Measurements from ENCODE around the gene LILRA1. TPM values are rescaled to one million over a fixed set of nuclear protein-coding genes. Genes with fewer than 3 reads are reported as not detected.
"Not testable (repeated sequence)": the region's sequence is repeated elsewhere in the genome, so short reads cannot be mapped to it uniquely, and the experiment has no call there.

LILRA1 gene
- total RNA-seq, result not detected in 2 replicates

DNA sequence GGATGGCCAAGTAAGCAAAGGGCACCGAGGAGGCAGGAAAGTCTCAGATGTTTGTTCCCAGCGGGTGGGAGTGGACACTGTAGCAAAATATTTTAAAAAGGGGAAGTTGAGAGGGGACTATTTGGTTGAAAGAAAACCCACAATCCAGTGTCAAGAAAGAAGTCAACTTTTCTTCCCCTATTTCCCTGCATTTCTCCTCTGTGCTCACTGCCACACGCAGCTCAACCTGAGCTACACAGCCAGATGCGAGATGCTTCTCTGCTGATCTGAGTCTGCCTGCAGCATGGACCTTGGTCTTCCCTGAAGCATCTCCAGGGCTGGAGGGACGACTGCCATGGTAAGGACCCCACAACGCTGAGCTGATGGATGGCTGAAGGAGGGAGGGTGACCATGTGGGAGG lies at the start of gene LILRA1:
LILRA1 (plus strand) TSS at position 188 of the 400 bp plus-strand sequence. CDS start 613 bp downstream, outside the sequence.
- DNase-seq (ENCODE audit: low spot score); H3K27ac Mint-ChIP-seq; H3K36me3 Mint-ChIP-seq (ENCODE audit: low read depth); H3K4me1 Mint-ChIP-seq (ENCODE audit: low read depth); H3K4me3 Mint-ChIP-seq (ENCODE audit: low read depth); intact Hi-C loops (cut with micrococcal nuclease); H3K27me3 Mint-ChIP-seq (ENCODE audit: low read depth); H3K9me3 Mint-ChIP-seq: not testable (repeated sequence)

DNA sequence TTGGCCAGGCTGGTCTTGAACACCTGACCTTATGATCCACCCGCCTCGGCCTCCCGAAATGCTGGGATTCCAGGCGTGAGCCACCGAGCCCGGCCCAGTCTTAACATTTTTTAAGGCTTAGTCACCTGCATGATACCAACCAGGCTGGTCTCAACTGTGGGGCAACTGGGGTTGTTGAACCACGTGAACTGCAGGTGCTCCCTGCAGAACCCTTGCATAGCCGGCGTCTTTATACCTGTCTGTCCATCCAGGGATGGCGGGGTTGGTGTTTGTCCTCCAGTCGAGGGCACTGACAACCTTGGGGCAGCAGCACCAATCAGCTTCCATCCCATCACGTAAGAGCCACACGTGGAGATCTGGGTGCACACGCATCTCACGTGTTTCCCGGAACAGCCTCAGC lies 44.6 kb upstream of the LILRA1 start:
- H3K27me3 Mint-ChIP-seq (ENCODE audit: low read depth), result peaks cover 2% of the 10 kb centered on the region
- H3K4me3 Mint-ChIP-seq (ENCODE audit: low read depth), result no peak overlapping the region
- intact Hi-C loops (cut with micrococcal nuclease), result no loop called here
- no peak overlapping the region for H3K27ac Mint-ChIP-seq
- DNase-seq (ENCODE audit: low spot score), result no peak
- H3K36me3 Mint-ChIP-seq (ENCODE audit: low read depth), result no peaks in the 10 kb centered on the region
- no peaks in the 10 kb centered on the region for H3K9me3 Mint-ChIP-seq
- H3K4me1 Mint-ChIP-seq (ENCODE audit: low read depth), result peaks cover 7% of the 10 kb centered on the region

DNA sequence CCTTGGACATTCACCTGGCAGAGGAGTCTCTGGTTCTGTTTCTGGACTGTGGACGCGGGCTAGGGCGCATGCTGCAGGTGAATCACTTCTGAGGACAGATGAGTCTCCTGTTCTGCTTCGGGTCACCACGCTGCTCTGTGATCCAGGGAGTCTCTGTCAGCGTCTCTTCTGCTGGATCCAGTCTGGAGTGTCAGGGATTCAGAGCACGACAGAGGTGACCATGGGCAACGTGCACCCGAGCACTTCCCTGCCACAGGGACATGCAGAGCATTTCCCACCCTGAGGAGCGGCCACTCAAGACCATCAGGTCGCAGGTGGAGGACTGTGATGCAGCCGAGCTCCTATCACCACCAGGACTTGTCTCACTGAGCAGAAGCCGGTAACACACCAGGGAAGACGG lies 44.2 kb upstream of the LILRA1 start:
- H3K9me3 Mint-ChIP-seq, result no peaks in the 10 kb centered on the region
- peaks cover 5% of the 10 kb centered on the region for H3K4me1 Mint-ChIP-seq (ENCODE audit: low read depth)
- no peak overlapping the region for H3K4me3 Mint-ChIP-seq (ENCODE audit: low read depth)
- intact Hi-C loops (cut with micrococcal nuclease), result no loop called here
- no peaks in the 10 kb centered on the region for H3K36me3 Mint-ChIP-seq (ENCODE audit: low read depth)
- no peak for DNase-seq (ENCODE audit: low spot score)
- no peak overlapping the region for H3K27ac Mint-ChIP-seq
- H3K27me3 Mint-ChIP-seq (ENCODE audit: low read depth), result peaks cover 2% of the 10 kb centered on the region

DNA sequence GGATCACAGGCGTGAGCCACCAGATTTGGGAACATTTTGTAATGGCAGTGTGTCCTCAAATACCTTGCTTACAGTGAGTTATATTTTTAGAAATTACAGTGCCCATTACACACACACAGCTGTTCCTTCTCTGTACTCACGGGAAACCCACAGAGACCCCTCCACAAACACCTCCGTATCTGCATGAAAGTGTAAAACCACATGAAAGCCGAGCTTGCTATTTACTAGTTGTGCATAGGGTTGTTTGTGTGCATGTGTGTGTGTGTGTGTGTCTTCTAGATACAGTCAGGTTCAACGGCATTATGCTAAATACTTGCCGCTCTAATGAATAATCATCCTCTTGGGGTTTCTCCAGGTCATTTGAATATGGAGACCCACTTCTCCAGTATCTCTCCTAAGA lies 42.1 kb upstream of the LILRA1 start:
- Mint-ChIP-seq H3K4me1 (ENCODE audit: low read depth) (peaks cover 4% of the 10 kb centered on the region), H3K27me3 (ENCODE audit: low read depth) (peaks cover 2% of the 10 kb centered on the region), H3K36me3 (ENCODE audit: low read depth) (no peaks in the 10 kb centered on the region), H3K9me3 (no peaks in the 10 kb centered on the region), H3K27ac (no peak overlapping the region), H3K4me3 (ENCODE audit: low read depth) (no peak overlapping the region)
- DNase-seq (ENCODE audit: low spot score), result no peak
- intact Hi-C loops (cut with micrococcal nuclease), result loop anchor here (10.0 kb wide), 1 partner anchor 66 kb away; no protein-coding TSS in a partner anchor

DNA sequence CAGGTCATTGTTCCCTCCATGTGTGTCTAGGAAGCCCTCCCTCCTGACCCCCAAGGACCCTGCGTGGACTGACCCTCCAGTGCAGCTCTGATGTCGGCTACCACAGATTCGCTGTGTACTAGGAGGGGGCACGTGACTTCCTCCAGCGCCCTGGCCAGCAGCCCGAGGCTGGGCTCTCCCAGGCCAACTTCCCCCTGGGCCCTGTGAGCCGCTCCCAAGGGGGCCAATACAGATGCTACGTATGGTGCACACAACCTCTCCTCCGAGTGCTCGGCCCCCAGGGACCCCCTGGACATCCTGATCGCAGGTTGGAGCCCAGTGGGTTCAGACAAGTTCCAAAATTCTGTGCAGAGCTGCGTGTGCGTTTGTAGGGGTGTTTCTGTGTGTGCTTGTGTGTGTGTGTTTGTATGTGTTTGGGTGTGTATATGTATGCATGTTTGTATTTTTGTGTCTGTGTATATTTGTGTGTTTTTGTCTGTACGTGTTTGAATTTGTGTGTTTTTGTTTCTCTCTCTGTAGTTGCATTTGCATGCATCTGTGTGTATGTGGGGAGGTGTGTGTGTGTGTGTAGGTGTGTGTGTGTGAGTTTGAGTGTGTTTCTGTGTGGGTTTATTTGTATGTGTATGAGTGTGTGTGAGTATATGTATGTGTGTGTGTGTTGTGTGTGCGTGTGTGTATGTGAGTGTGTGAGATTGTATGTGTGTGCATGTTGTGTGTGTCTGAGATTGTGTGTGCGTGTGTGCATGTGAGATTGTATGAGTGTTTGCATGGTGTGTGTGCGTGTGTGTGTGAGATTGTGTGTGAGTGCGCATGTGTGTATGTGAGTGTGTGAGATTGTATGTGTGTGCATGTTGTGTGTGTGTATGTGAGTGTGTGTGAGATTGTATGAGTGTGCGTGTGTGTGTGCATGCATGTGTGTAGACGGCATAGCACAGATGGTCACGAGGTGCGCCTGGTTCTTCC lies 41.2 kb upstream of the LILRA1 start:
- H3K9me3 Mint-ChIP-seq, result no peaks in the 10 kb centered on the region
- intact Hi-C loops (cut with micrococcal nuclease), result loop anchor here (10.0 kb wide), 1 partner anchor 67 kb away; no protein-coding TSS in a partner anchor
- H3K36me3 Mint-ChIP-seq (ENCODE audit: low read depth), result no peaks in the 10 kb centered on the region
- H3K27me3 Mint-ChIP-seq (ENCODE audit: low read depth), result peaks cover 2% of the 10 kb centered on the region
- peaks cover 4% of the 10 kb centered on the region for H3K4me1 Mint-ChIP-seq (ENCODE audit: low read depth)
- H3K27ac Mint-ChIP-seq, result no peak overlapping the region
- no peak overlapping the region for H3K4me3 Mint-ChIP-seq (ENCODE audit: low read depth)
- no peak for DNase-seq (ENCODE audit: low spot score)

DNA sequence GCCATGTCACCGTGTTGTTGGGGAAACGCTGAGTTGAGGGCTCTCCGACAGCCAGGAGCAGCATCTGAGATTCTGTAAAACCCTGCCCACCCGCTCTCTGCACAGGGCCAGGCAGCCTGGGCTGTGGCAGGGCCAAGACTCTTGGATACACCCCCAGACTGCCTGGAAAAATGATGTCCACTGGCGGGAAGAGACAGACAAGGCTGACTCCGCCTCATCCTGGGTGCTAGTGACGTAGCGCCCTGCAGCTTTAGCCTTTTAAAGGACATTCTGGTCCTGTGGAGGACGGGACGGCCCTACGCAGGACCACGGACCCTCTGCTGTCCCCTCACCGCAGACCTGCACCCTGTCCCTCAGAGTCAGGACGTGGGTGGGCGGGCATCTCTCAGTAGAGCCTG lies 40.5 kb upstream of the LILRA1 start:
- no peak overlapping the region for H3K4me3 Mint-ChIP-seq (ENCODE audit: low read depth)
- intact Hi-C loops (cut with micrococcal nuclease), result loop anchor here (10.0 kb wide), 1 partner anchor 68 kb away; no protein-coding TSS in a partner anchor
- H3K9me3 Mint-ChIP-seq, result no peaks in the 10 kb centered on the region
- no peak overlapping the region for H3K27ac Mint-ChIP-seq
- peaks cover 4% of the 10 kb centered on the region for H3K4me1 Mint-ChIP-seq (ENCODE audit: low read depth)
- no peak for DNase-seq (ENCODE audit: low spot score)
- no peaks in the 10 kb centered on the region for H3K36me3 Mint-ChIP-seq (ENCODE audit: low read depth)
- H3K27me3 Mint-ChIP-seq (ENCODE audit: low read depth), result peaks cover 2% of the 10 kb centered on the region

DNA sequence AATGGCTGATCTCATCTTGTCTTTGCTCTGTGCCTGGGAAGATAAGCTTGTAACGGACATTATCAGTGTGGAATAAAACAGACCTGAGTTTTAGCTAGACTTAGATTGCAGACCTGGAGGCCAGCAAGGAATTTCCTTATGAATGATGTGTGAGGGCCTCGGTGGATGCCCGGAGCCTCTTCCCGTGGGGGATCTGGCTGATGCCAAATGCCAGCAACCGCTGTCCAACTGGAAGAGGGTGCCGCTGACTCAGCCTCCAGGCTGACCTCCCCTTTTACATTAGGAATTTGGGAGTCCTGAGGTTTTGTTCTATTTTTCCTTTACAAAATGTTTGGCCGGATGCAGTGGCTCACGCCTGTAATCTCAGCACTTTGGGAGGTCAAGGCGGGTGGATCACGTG lies 39.4 kb upstream of the LILRA1 start:
- H3K9me3 Mint-ChIP-seq, result no peaks in the 10 kb centered on the region
- intact Hi-C loops (cut with micrococcal nuclease), result loop anchor here (10.0 kb wide), 1 partner anchor 69 kb away; no protein-coding TSS in a partner anchor
- H3K27ac Mint-ChIP-seq, result no peak overlapping the region
- peaks cover 4% of the 10 kb centered on the region for H3K4me1 Mint-ChIP-seq (ENCODE audit: low read depth)
- DNase-seq (ENCODE audit: low spot score), result no peak
- no peaks in the 10 kb centered on the region for H3K36me3 Mint-ChIP-seq (ENCODE audit: low read depth)
- H3K27me3 Mint-ChIP-seq (ENCODE audit: low read depth), result peaks cover 8% of the 10 kb centered on the region
- H3K4me3 Mint-ChIP-seq (ENCODE audit: low read depth), result no peak overlapping the region

DNA sequence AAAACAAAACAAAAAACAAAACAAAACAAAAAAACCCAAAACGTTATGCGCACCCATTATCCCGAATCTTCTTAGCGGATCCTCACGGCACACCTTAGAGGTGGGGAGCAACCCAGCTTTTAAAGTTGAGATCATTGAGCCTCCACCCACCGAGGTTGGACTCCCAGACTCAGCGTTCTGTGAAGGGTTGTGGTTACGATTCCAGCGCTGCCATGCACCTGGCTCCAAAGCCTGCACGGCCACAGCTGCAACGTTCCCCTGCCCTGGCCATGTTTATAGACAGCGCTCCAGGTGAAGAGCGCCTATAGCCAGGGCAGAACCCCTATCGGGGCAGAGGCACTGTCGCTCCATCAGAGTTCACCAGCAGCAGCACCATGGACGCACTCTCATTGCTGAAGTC lies 38.5 kb upstream of the LILRA1 start:
- Mint-ChIP-seq H3K27me3 (ENCODE audit: low read depth) (peaks cover 8% of the 10 kb centered on the region), H3K9me3 (no peaks in the 10 kb centered on the region)

DNA sequence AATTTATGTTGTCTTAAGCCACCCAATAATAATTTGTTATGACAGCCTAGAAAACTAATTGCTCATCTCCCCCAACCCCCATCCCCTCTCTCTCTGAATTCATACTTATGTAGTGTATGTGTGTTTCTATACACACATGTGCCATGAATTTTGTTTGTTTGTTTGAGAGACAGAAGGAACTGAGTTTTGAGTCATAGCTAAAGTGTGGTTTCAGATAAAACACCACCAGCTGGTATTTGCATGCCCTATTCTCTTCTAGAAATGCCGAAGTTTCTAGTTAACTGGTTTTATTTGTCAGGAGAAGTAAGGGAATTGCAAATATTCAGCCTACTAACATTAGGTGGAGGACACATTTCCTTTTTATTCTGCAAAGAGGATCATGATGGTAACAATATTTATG lies 37.2 kb upstream of the LILRA1 start:
- peaks cover 8% of the 10 kb centered on the region for H3K27me3 Mint-ChIP-seq (ENCODE audit: low read depth)
- H3K4me3 Mint-ChIP-seq (ENCODE audit: low read depth), result no peak overlapping the region
- no peaks in the 10 kb centered on the region for H3K36me3 Mint-ChIP-seq (ENCODE audit: low read depth)
- peaks cover 4% of the 10 kb centered on the region for H3K4me1 Mint-ChIP-seq (ENCODE audit: low read depth)
- DNase-seq (ENCODE audit: low spot score), result no peak
- H3K27ac Mint-ChIP-seq, result no peak overlapping the region
- intact Hi-C loops (cut with micrococcal nuclease), result loop anchor here (10.0 kb wide), 1 partner anchor 71 kb away; no protein-coding TSS in a partner anchor
- no peaks in the 10 kb centered on the region for H3K9me3 Mint-ChIP-seq

More for the DNA sequence above, 38.5 kb upstream of the LILRA1 start:
- Mint-ChIP-seq H3K4me1 (ENCODE audit: low read depth) (peaks cover 4% of the 10 kb centered on the region), H3K36me3 (ENCODE audit: low read depth) (no peaks in the 10 kb centered on the region), H3K27ac (no peak overlapping the region), H3K4me3 (ENCODE audit: low read depth) (no peak overlapping the region)
- no peak for DNase-seq (ENCODE audit: low spot score)
- intact Hi-C loops (cut with micrococcal nuclease), result loop anchor here (10.0 kb wide), 1 partner anchor 70 kb away; no protein-coding TSS in a partner anchor

DNA sequence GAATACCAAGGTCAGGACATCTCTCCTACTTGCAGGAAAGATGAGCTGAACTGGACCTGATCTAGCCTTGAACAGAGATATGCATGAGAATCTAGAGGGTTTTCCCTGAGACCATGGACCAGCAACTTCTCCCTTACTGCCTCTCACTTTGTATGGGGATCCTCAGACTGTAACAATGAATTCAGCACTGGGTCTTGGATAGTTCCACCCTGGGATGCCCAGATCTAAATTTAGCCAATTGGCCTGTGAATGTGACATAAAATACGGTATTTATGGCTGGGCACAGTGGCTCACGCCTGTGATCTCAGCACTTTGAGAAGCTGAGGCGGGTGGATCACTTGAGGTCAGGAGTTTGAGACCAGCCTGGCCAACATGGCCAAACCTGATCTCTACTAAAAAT lies 35.1 kb upstream of the LILRA1 start:
- Mint-ChIP-seq H3K9me3 (no peaks in the 10 kb centered on the region), H3K4me3 (ENCODE audit: low read depth) (no peak overlapping the region), H3K36me3 (ENCODE audit: low read depth) (no peaks in the 10 kb centered on the region), H3K4me1 (ENCODE audit: low read depth) (no peaks in the 10 kb centered on the region), H3K27me3 (ENCODE audit: low read depth) (peaks cover 6% of the 10 kb centered on the region), H3K27ac (no peak overlapping the region)
- intact Hi-C loops (cut with micrococcal nuclease), result loop anchor here (10.0 kb wide), 1 partner anchor 74 kb away; no protein-coding TSS in a partner anchor
- DNase-seq (ENCODE audit: low spot score), result no peak

DNA sequence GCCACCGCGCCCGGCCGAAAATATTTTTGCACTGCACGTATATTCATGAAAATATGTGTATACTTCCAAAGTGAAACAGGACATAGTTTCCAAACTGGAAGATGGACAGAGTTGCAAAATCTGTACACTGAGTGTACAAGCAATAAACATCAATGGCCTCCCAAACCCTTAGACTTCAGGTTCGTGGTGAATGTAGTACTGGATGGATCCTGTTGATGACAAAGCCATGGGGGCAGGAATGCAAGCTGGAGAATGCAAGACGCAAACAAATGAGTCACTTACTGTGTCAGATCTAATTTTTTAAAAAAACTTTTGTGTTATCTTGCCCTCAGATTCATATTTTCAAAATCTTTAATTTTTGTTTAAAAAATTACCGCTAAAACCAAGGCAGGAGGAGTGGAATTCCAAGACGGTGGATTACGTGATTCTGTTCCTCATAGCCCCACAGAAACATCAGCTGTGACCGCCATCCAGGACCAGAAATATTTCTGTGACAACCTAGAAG lies 32.5 kb upstream of the LILRA1 start:
- Mint-ChIP-seq H3K36me3 (ENCODE audit: low read depth) (no peaks in the 10 kb centered on the region), H3K27me3 (ENCODE audit: low read depth) (peaks cover 6% of the 10 kb centered on the region), H3K4me3 (ENCODE audit: low read depth) (no peak overlapping the region), H3K4me1 (ENCODE audit: low read depth) (no peaks in the 10 kb centered on the region), H3K27ac (no peak overlapping the region), H3K9me3 (no peaks in the 10 kb centered on the region)
- intact Hi-C loops (cut with micrococcal nuclease), result no loop called here
- DNase-seq (ENCODE audit: low spot score), result no peak

DNA sequence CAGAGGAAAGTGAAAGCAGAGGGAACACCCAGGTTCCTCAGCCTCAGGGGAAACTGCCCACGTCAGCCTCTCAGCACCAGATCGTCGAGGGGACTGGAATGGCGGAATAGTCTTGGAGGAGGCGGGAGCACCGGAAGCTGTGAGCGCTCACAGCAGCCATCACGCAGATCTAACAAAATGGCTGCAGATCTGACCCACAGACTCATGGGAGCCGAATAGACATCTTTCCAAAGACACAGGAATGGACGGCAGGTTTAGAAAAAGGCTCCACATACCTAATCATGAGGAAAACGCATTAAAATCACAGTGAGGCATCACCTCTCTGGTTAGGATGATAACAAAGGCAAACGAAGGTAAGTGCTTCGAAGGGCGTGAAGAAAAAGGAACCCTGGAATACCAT lies 31.6 kb upstream of the LILRA1 start:
- H3K27ac Mint-ChIP-seq, result no peak overlapping the region
- no peak for DNase-seq (ENCODE audit: low spot score)
- intact Hi-C loops (cut with micrococcal nuclease), result no loop called here
- no peaks in the 10 kb centered on the region for H3K4me1 Mint-ChIP-seq (ENCODE audit: low read depth)
- H3K27me3 Mint-ChIP-seq (ENCODE audit: low read depth), result peaks cover 7% of the 10 kb centered on the region
- H3K36me3 Mint-ChIP-seq (ENCODE audit: low read depth), result no peaks in the 10 kb centered on the region
- H3K4me3 Mint-ChIP-seq (ENCODE audit: low read depth), result no peak overlapping the region
- no peaks in the 10 kb centered on the region for H3K9me3 Mint-ChIP-seq

DNA sequence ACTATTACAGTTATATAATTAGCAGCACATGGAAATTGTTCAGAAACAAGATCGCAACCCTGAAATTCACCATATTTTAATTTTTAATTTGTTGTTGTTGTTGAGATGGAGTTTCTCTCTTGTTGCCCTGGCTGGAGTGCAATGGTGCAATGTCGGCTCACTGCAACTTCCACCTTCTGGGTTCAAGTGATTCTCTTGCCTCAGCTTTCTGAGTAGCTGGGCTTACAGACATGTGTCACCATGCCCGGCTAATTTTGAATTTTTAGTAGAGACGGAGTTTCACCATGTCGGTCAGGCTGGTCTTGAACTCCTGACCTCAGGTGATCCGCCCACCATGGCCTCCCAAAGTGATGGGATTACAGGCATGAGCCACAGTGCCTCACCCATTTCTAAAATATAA lies 30.2 kb upstream of the LILRA1 start:
- H3K27ac Mint-ChIP-seq; H3K4me3 Mint-ChIP-seq (ENCODE audit: low read depth); H3K27me3 Mint-ChIP-seq (ENCODE audit: low read depth); DNase-seq (ENCODE audit: low spot score); intact Hi-C loops (cut with micrococcal nuclease); H3K36me3 Mint-ChIP-seq (ENCODE audit: low read depth); H3K4me1 Mint-ChIP-seq (ENCODE audit: low read depth); H3K9me3 Mint-ChIP-seq: not testable (repeated sequence)

Data from activated T-helper 2 cell treated with anti-CD3 and anti-CD28 coated beads, Interferon-gamma antibody, Interleukin-2, Interleukin-4, amounts not matched to agents 10 μg/mL and 5 μg/mL and 100 μg/mL, durations not matched to agents 14 hours and 24 hours and 36 hours (primary cell).